OCI-LY3 (cell line): Measurements from ENCODE around the gene RAB38.

ENCODE experiments used
- H2AFZ ChIP-seq: fragments of 200-600, 300-600 bp; shearing (Covaris generic); 2 replicates; pipeline ENCODE4 v1.6.0; 2014; ENCODE audit warnings: antibody characterized with exemption, low read depth, low read length
- H3K27ac ChIP-seq: fragments of 200-600, 300-600 bp; sonication (generic); 2 replicates; pipeline ENCODE4 v1.5.1; 2014; ENCODE audit warnings: mild to moderate bottlenecking, low read length, moderate library complexity, mixed read lengths
- H3K27me3 ChIP-seq: fragments of 200-600, 300-600 bp; sonication (generic); 2 replicates; pipeline ENCODE4 v1.6.1; 2014; ENCODE audit warnings: low read depth, low read length, mixed read lengths
- H3K36me3 ChIP-seq: fragments of 200-600, 300-600 bp; sonication (generic); replicated peaks from 2 replicates; pipeline ENCODE3; 2014; ENCODE audit warnings: low read depth, low read length, mixed read lengths
- H3K4me1 ChIP-seq: fragments of 300-600, 200-600 bp; sonication (generic); 2 replicates; pipeline ENCODE4 v1.6.1; 2014; ENCODE audit warnings: low read length, mixed read lengths
- H3K4me2 ChIP-seq: fragments of 200-600, 300-600 bp; sonication (generic); 2 replicates; pipeline ENCODE4 v1.6.1; 2014; ENCODE audit warnings: low read length, mixed read lengths
- H3K4me3 ChIP-seq: fragments of 300-600, 200-600 bp; sonication (generic); 2 replicates; pipeline ENCODE4 v1.5.1; 2014; ENCODE audit warnings: antibody characterized with exemption, mild to moderate bottlenecking, low read length, moderate library complexity
- H3K79me2 ChIP-seq: fragments of 300-600, 200-600 bp; shearing (Covaris generic); 2 replicates; pipeline ENCODE4 v1.6.1; 2014; ENCODE audit warnings: mild to moderate bottlenecking, low read length, mixed read lengths
- H3K9ac ChIP-seq: fragments of 300-600, 200-600 bp; shearing (Covaris generic); 2 replicates; pipeline ENCODE4 v1.6.0; 2014; ENCODE audit warnings: mild to moderate bottlenecking, low read length, moderate library complexity
- H3K9me3 ChIP-seq: fragments of 200-600, 300-600 bp; shearing (Covaris generic); 2 replicates; pipeline ENCODE4 v1.6.1; 2014; ENCODE audit warnings: low read length, mixed read lengths; ENCODE audit not compliant: insufficient read depth
- H4K20me1 ChIP-seq: fragments of 200-600, 300-600 bp; sonication (generic); 2 replicates; pipeline ENCODE4 v1.6.1; 2016; ENCODE audit warnings: low read length, mixed read lengths; ENCODE audit not compliant: insufficient read depth
- EZH2phosphoT487 ChIP-seq: fragments of 200-600 bp; shearing (Covaris generic); IDR thresholded peaks from 2 replicates; pipeline ENCODE4 v1.6.1; 2018; ENCODE audit warnings: antibody characterized with exemption, mixed run types, low read depth
- TF ChIP-seq, protein P1 (sequence below): fragments of 200-600, 300-600 bp; sonication (generic); IDR thresholded peaks from 2 replicates; pipeline ENCODE4 v1.5.1; 2014; ENCODE audit warnings: antibody characterized with exemption, low read length, low read depth

Gene RAB38

DNA sequence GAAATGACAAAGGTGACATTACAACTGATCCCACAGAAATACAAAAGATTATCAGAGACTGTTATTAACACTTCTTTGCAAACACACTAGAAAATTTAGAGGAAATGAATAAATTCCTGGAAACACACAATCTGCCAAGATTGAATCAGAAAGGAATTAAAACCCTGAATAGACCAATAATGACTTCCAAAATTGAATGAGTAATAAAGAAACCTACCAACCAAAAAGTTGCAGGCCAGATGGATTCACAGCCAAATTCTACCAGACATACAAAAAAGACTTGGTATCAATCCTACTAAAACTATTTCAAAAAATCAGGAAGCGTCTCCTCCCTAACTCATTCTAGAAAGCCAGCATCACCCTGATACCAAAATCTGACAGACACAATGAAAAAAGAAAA is 17.2 kb downstream of the RAB38 start:
- no peak overlapping the region for H2AFZ ChIP-seq
- H3K27me3 ChIP-seq: no peaks in the 10 kb centered on the region
- no peak overlapping the region for H3K4me2 ChIP-seq
- no peak overlapping the region for H3K4me3 ChIP-seq
- no peak for TF ChIP-seq EZH2phosphoT487
- TF ChIP-seq, protein P1, sequence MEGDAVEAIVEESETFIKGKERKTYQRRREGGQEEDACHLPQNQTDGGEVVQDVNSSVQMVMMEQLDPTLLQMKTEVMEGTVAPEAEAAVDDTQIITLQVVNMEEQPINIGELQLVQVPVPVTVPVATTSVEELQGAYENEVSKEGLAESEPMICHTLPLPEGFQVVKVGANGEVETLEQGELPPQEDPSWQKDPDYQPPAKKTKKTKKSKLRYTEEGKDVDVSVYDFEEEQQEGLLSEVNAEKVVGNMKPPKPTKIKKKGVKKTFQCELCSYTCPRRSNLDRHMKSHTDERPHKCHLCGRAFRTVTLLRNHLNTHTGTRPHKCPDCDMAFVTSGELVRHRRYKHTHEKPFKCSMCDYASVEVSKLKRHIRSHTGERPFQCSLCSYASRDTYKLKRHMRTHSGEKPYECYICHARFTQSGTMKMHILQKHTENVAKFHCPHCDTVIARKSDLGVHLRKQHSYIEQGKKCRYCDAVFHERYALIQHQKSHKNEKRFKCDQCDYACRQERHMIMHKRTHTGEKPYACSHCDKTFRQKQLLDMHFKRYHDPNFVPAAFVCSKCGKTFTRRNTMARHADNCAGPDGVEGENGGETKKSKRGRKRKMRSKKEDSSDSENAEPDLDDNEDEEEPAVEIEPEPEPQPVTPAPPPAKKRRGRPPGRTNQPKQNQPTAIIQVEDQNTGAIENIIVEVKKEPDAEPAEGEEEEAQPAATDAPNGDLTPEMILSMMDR: no peak
- peaks cover 4% of the 10 kb centered on the region for H3K36me3 ChIP-seq
- no peaks in the 10 kb centered on the region for H3K4me1 ChIP-seq
- no peak overlapping the region for H3K27ac ChIP-seq
- no peaks in the 10 kb centered on the region for H3K79me2 ChIP-seq
- H3K9me3 ChIP-seq: peaks cover 14% of the 10 kb centered on the region; the same call in 1 of the 2 replicates
- H3K9ac ChIP-seq: no peak overlapping the region
- H4K20me1 ChIP-seq: no peaks in the 10 kb centered on the region

DNA sequence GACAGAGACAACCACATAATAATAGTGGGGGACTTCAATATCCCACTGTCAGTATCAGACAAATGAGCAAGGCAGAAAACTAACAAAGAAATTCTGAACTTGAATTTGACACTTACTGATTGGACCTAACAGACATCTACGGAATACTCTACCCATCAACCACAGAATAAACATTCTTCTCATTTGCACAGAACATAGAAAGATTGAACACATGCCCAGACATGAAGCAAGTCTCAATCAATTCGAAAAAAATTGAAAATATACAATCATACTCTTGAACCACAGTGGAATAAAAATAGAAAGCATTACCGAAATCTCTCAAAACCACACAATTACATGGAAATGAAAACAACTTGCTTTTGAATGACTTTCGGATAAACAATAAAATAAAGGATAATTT is 17.9 kb downstream of the RAB38 start:
- no peak overlapping the region for H2AFZ ChIP-seq
- TF ChIP-seq EZH2phosphoT487: no peak
- TF ChIP-seq, protein P1: no peak
- no peaks in the 10 kb centered on the region for H3K79me2 ChIP-seq
- H3K9me3 ChIP-seq: peaks cover 14% of the 10 kb centered on the region; the same call in 1 of the 2 replicates
- no peaks in the 10 kb centered on the region for H4K20me1 ChIP-seq
- no peak overlapping the region for H3K4me3 ChIP-seq
- no peaks in the 10 kb centered on the region for H3K27me3 ChIP-seq
- no peaks in the 10 kb centered on the region for H3K4me1 ChIP-seq
- no peak overlapping the region for H3K9ac ChIP-seq
- no peak overlapping the region for H3K4me2 ChIP-seq
- no peak overlapping the region for H3K27ac ChIP-seq
- H3K36me3 ChIP-seq: peaks cover 4% of the 10 kb centered on the region

DNA sequence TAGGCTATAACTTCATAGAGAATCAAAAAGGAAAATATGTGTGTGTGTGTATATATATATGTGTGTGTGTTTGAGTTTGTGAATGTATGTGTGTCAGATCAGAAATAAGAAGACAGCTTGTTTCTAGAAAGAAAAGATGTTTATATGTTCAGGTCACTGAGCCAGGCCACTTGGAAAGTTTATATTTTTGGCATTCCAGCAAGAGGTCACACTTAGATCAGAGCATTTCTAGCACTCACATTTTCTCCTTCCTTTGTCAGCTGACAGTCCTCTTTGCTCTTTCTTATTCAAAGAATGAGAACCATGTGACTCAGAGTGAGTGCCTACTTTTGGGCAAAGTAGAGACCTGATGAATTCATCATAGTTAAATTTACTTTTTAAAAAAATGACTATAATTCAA is 22.9 kb downstream of the RAB38 start:
- Histone ChIP-seq H2AFZ (no peak overlapping the region), H4K20me1 (no peaks in the 10 kb centered on the region), H3K27ac (no peak overlapping the region), H3K27me3 (no peaks in the 10 kb centered on the region), H3K79me2 (no peaks in the 10 kb centered on the region), H3K9me3 (peaks cover 10% of the 10 kb centered on the region; the same call in 1 of the 2 replicates), H3K4me3 (no peak overlapping the region), H3K4me2 (no peak overlapping the region), H3K9ac (no peak overlapping the region), H3K4me1 (no peaks in the 10 kb centered on the region), H3K36me3 (peaks cover 4% of the 10 kb centered on the region)
- TF ChIP-seq, protein P1: no peak
- TF ChIP-seq EZH2phosphoT487: no peak

GRCh38 chr11:88151709-88152265 is 23.5 kb downstream of the RAB38 start:
- Histone ChIP-seq H3K27ac (no peak overlapping the region), H3K4me3 (no peak overlapping the region), H3K9ac (no peak overlapping the region), H2AFZ (no peak overlapping the region), H4K20me1 (no peaks in the 10 kb centered on the region), H3K4me1 (no peaks in the 10 kb centered on the region), H3K36me3 (no peaks in the 10 kb centered on the region), H3K27me3 (no peaks in the 10 kb centered on the region), H3K9me3 (peaks cover 7% of the 10 kb centered on the region; the same call in 1 of the 2 replicates), H3K79me2 (no peaks in the 10 kb centered on the region), H3K4me2 (no peak overlapping the region)
- TF ChIP-seq, protein P1: no peak
- TF ChIP-seq EZH2phosphoT487: no peak
